K562 (cell line): Measurements from ENCODE around the gene ZNF687. TPM values are rescaled to one million over a fixed set of nuclear protein-coding genes. Genes with fewer than 3 reads are reported as not detected.

Experiments used
- BACH1 ChIP-seq: fragments of 200-800 bp; sonication (Bioruptor generic); IDR thresholded peaks from 2 replicates; pipeline ENCODE4 v1.6.1; 2016; ENCODE audit warnings: missing genetic modification characterization, missing compliant biosample characterization
- CBX2 ChIP-seq: fragments of 200-600 bp; sonication (generic); IDR thresholded peaks from one replicate; pipeline ENCODE4 v1.6.1; 2012; ENCODE audit warnings: mild to moderate bottlenecking, low read length, inconsistent platforms; ENCODE audit not compliant: insufficient read depth, poor library complexity, severe bottlenecking
- HMGN3 ChIP-seq: IDR thresholded peaks from 2 replicates; pipeline ENCODE4 v1.6.1; 2011; ENCODE audit warnings: borderline replicate concordance, low read depth, mild to moderate bottlenecking, mixed read lengths, low read length; ENCODE audit not compliant: insufficient read length; ENCODE audit errors: extremely low read depth
- MAX ChIP-seq: sonication (generic); formaldehyde crosslinking; IDR thresholded peaks from 2 replicates; pipeline ENCODE4 v1.9.0; 2022; ENCODE audit warnings: mild to moderate bottlenecking, missing genetic modification reagents
- MBD1 ChIP-seq: fragments of 250-450 bp; sonication (Bioruptor Pico); IDR thresholded peaks from 2 replicates; pipeline ENCODE4 v1.8.0; 2022; ENCODE audit warnings: inconsistent platforms
- NFRKB ChIP-seq: fragments of 450-650 bp; IDR thresholded peaks from 2 replicates; pipeline ENCODE4 v1.6.1; 2016; ENCODE audit warnings: low read depth
- POLR2AphosphoS5 ChIP-seq: IDR thresholded peaks from 2 replicates; pipeline ENCODE4 v1.6.1; 2011; ENCODE audit warnings: mild to moderate bottlenecking, low read depth, low read length, moderate library complexity; ENCODE audit not compliant: control insufficient read depth, insufficient read depth
- POLR2G ChIP-seq: fragments of 200-400 bp; formaldehyde crosslinking; IDR thresholded peaks from 2 replicates; pipeline ENCODE4 v1.6.1; 2017; ENCODE audit warnings: low read depth, mild to moderate bottlenecking, antibody characterized with exemption, low read length, moderate library complexity
- RBFOX2 ChIP-seq: fragments of 200-400 bp; formaldehyde crosslinking; IDR thresholded peaks from 2 replicates; pipeline ENCODE4 v1.6.1; 2017; ENCODE audit warnings: low read depth, mild to moderate bottlenecking, low read length, moderate library complexity
- SIN3A ChIP-seq, 2 experiments: fragments of 150-350 bp in 1 of 2; IDR thresholded peaks; 2 replicates each; pipeline ENCODE4 v1.6.1; 2011 to 2016; ENCODE audit warnings: borderline replicate concordance in 2 of 2, low read depth in 2 of 2, low read length in 2 of 2, mild to moderate bottlenecking in 2 of 2, moderate library complexity in 2 of 2; ENCODE audit not compliant: control insufficient read depth in 1 of 2
- SUPT5H ChIP-seq: fragments of 450-650 bp; IDR thresholded peaks from 2 replicates; pipeline ENCODE4 v1.6.1; 2016
- TAF15 ChIP-seq: fragments of 200-400 bp; formaldehyde crosslinking; IDR thresholded peaks from 2 replicates; pipeline ENCODE4 v1.6.1; 2017; ENCODE audit warnings: mild to moderate bottlenecking, low read depth, low read length, moderate library complexity
- TRIM24 ChIP-seq, 2 experiments: fragments of 450-650 bp; IDR thresholded peaks; 2 replicates each; pipeline ENCODE4 v1.6.1; 2016
- ZBTB17 ChIP-seq: fragments of 450-650 bp; formaldehyde crosslinking; IDR thresholded peaks from 2 replicates; pipeline ENCODE4 v1.4.0; 2020; ENCODE audit warnings: mild to moderate bottlenecking
- ZNF699 ChIP-seq: fragments of 250-450 bp; sonication (Bioruptor Pico); IDR thresholded peaks from 2 replicates; pipeline ENCODE4 v1.8.0; 2021; ENCODE audit warnings: mild to moderate bottlenecking, moderate library complexity; ENCODE audit not compliant: insufficient replicate concordance
- ZSCAN29 ChIP-seq: fragments of 450-650 bp; IDR thresholded peaks from 2 replicates; pipeline ENCODE4 v1.6.1; 2017
- polyA plus RNA-seq, 8 experiments: library from polyadenylated mRNA; depleted of rRNA in 4 of 8; stranded (reverse) in 5 of 8; unstranded in 3 of 8; fragments of >200 nt; fragmentation: Nextera tagmentation in 2 of 8; fragmentation: Illumina TruSeq in 1 of 8; extraction: Ambion mirVana in 2 of 8; extraction: Trizol in 1 of 8; gene quantifications; 2 replicates each; pipeline versions ENCODE4 v1.2.1 to v1.2.3, GENCODE V29; 2011 to 2014; ENCODE audit warnings: inconsistent platforms in 1 of 8, missing spikeins in 1 of 8
- total RNA-seq, 7 experiments: library from RNA; depleted of rRNA in 6 of 7; stranded (reverse); fragments of >200 nt in 6 of 7; fragmentation: Illumina TruSeq in 2 of 7; extraction: Trizol in 2 of 7; gene quantifications; 2 replicates each; pipeline versions ENCODE4 v1.2.1 to v1.2.3, GENCODE V29; 2011 to 2021; ENCODE audit warnings: low replicate concordance in 1 of 7
- TF ChIP-seq, protein P1 (sequence below): conservative IDR thresholded peaks from 2 replicates; pipeline ENCODE4 v1.6.1; 2011; ENCODE audit warnings: low read depth, mild to moderate bottlenecking, low read length; ENCODE audit not compliant: control insufficient read depth
- TF ChIP-seq, protein P2 (sequence below): fragments of 450-650 bp; IDR thresholded peaks from 2 replicates; pipeline ENCODE4 v1.6.1; 2016; ENCODE audit warnings: missing biosample characterization, missing genetic modification characterization
- TF ChIP-seq, protein P3 (sequence below): fragments of 250-450 bp; sonication (Bioruptor Pico); IDR thresholded peaks from 2 replicates; pipeline ENCODE4 v1.5.0; 2020; ENCODE audit warnings: mild to moderate bottlenecking
- TF ChIP-seq, protein P4 (sequence below): fragments of 450-650 bp; formaldehyde crosslinking; IDR thresholded peaks from 2 replicates; pipeline ENCODE4 v1.4.0; 2020; ENCODE audit warnings: mild to moderate bottlenecking, moderate library complexity

ZNF687 gene
- total and polyA plus RNA-seq, 9 of the 15 experiments (the other 6 are each of a cell fraction or from before 2014, with no cell fraction given): 0.13 to 26.4 (median 10.6) TPM

DNA sequence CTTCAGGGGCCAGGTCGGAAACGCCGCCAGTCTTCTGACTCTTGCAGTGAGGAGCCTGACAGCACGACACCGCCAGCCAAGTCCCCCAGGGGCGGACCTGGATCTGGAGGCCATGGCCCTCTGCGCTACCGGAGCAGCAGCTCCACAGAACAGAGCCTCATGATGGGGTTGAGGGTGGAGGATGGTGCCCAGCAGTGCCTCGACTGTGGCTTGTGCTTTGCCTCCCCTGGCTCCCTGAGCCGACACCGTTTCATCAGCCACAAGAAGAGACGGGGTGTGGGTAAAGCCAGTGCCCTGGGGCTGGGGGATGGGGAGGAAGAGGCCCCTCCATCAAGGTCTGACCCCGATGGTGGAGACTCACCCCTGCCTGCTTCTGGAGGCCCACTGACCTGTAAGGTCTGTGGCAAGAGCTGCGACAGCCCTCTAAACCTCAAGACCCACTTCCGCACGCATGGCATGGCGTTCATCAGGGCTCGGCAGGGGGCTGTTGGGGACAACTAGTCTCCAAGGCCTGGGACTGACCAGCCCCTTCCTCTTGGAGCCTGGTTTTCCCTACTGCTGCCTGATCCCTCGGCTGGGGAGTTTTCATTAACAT, 8.7 kb downstream of the ZNF687 start (continued):
- TF ChIP-seq, protein P1, sequence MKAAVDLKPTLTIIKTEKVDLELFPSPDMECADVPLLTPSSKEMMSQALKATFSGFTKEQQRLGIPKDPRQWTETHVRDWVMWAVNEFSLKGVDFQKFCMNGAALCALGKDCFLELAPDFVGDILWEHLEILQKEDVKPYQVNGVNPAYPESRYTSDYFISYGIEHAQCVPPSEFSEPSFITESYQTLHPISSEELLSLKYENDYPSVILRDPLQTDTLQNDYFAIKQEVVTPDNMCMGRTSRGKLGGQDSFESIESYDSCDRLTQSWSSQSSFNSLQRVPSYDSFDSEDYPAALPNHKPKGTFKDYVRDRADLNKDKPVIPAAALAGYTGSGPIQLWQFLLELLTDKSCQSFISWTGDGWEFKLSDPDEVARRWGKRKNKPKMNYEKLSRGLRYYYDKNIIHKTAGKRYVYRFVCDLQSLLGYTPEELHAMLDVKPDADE: no peak
- TF ChIP-seq, protein P2, sequence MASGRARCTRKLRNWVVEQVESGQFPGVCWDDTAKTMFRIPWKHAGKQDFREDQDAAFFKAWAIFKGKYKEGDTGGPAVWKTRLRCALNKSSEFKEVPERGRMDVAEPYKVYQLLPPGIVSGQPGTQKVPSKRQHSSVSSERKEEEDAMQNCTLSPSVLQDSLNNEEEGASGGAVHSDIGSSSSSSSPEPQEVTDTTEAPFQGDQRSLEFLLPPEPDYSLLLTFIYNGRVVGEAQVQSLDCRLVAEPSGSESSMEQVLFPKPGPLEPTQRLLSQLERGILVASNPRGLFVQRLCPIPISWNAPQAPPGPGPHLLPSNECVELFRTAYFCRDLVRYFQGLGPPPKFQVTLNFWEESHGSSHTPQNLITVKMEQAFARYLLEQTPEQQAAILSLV (tag): no peak
- 0 out of 2 replicates have a peak, but pooled peaks have one; percentile 16 for TF ChIP-seq POLR2AphosphoS5
- no peak for TF ChIP-seq ZNF699 (CRISPR knock-in tag)
- TF ChIP-seq MBD1: no peak
- no peak for TF ChIP-seq NFRKB
- TF ChIP-seq, protein P3, sequence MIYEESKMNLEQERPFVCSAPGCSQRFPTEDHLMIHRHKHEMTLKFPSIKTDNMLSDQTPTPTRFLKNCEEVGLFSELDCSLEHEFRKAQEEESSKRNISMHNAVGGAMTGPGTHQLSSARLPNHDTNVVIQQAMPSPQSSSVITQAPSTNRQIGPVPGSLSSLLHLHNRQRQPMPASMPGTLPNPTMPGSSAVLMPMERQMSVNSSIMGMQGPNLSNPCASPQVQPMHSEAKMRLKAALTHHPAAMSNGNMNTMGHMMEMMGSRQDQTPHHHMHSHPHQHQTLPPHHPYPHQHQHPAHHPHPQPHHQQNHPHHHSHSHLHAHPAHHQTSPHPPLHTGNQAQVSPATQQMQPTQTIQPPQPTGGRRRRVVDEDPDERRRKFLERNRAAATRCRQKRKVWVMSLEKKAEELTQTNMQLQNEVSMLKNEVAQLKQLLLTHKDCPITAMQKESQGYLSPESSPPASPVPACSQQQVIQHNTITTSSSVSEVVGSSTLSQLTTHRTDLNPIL (CRISPR knock-in tag): no peak
- peak; percentile 56 for TF ChIP-seq RBFOX2
- 0 out of 2 replicates have a peak, but pooled peaks have one; percentile 45 for TF ChIP-seq SUPT5H
- TF ChIP-seq BACH1 (tag): no peak
- TF ChIP-seq, protein P4, sequence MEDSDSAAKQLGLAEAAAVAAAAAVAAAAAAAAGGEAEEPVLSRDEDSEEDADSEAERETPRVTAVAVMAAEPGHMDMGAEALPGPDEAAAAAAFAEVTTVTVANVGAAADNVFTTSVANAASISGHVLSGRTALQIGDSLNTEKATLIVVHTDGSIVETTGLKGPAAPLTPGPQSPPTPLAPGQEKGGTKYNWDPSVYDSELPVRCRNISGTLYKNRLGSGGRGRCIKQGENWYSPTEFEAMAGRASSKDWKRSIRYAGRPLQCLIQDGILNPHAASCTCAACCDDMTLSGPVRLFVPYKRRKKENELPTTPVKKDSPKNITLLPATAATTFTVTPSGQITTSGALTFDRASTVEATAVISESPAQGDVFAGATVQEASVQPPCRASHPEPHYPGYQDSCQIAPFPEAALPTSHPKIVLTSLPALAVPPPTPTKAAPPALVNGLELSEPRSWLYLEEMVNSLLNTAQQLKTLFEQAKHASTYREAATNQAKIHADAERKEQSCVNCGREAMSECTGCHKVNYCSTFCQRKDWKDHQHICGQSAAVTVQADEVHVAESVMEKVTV (CRISPR knock-in tag): no peak
- no peak for TF ChIP-seq TRIM24 (IDR thresholded peaks at IDR 0.05)
- no peak for TF ChIP-seq TAF15
- no peak for TF ChIP-seq HMGN3
- TF ChIP-seq CBX2: no peak
- TF ChIP-seq ZSCAN29: no peak
- TF ChIP-seq SIN3A (IDR thresholded peaks at IDR 0.05; ENCODE audit: borderline replicate concordance in 2 of 2, control insufficient read depth in 1 of 2, low read depth in 2 of 2, low read length in 2 of 2): no peak
- no peak for TF ChIP-seq ZBTB17 (CRISPR knock-in tag)
- peak; percentile 81 for TF ChIP-seq POLR2G
- TF ChIP-seq MAX (CRISPR knock-in tag): no peak
